ENCODE data around the gene TSR1.

Gene TSR1

GRCh38 chr17:2354311-2354710 lies 18.1 kb upstream of the TSR1 start:
- no peak for TF ChIP-seq CTCF (conservative IDR thresholded peaks at IDR 0.05; ENCODE audit: low read depth, low read length)
- no peak overlapping the region for H3K4me3 ChIP-seq (ENCODE audit: low read length)
- no peak for DNase-seq (ENCODE audit: low read depth)

GRCh38 chr17:2351269-2351668 lies 15.0 kb upstream of the TSR1 start:
- no peak overlapping the region for H3K4me3 ChIP-seq (ENCODE audit: low read length)
- no peak for TF ChIP-seq CTCF (conservative IDR thresholded peaks at IDR 0.05; ENCODE audit: low read depth, low read length)
- DNase-seq (ENCODE audit: low read depth): no peak

- no peak for TF ChIP-seq CTCF (conservative IDR thresholded peaks at IDR 0.05; ENCODE audit: low read depth, low read length)
- no peak overlapping the region for H3K4me3 ChIP-seq (ENCODE audit: low read length)
- DNase-seq (ENCODE audit: low read depth): peak; percentile 53
Measured at GRCh38 chr17:2347805-2348685, 11.8 kb upstream of the TSR1 start.

GRCh38 chr17:2346475-2346874 lies 10.2 kb upstream of the TSR1 start:
- H3K4me3 ChIP-seq (ENCODE audit: low read length): no peak overlapping the region
- TF ChIP-seq CTCF (conservative IDR thresholded peaks at IDR 0.05; ENCODE audit: low read depth, low read length): no peak
- DNase-seq (ENCODE audit: low read depth): no peak

GRCh38 chr17:2344528-2344927 lies 8.3 kb upstream of the TSR1 start:
- DNase-seq (ENCODE audit: low read depth): no peak
- TF ChIP-seq CTCF (conservative IDR thresholded peaks at IDR 0.05; ENCODE audit: low read depth, low read length): no peak
- no peak overlapping the region for H3K4me3 ChIP-seq (ENCODE audit: low read length)

- no peak for DNase-seq (ENCODE audit: low read depth)
- no peak for TF ChIP-seq CTCF (conservative IDR thresholded peaks at IDR 0.05; ENCODE audit: low read depth, low read length)
- H3K4me3 ChIP-seq (ENCODE audit: low read length): no peak overlapping the region
Measured at GRCh38 chr17:2343421-2343820, 7.2 kb upstream of the TSR1 start.

GRCh38 chr17:2338315-2338657 lies 2.0 kb upstream of the TSR1 start:
- DNase-seq (ENCODE audit: low read depth): peak; percentile 28
- no peak for TF ChIP-seq CTCF (conservative IDR thresholded peaks at IDR 0.05; ENCODE audit: low read depth, low read length)
- H3K4me3 ChIP-seq (ENCODE audit: low read length): peak overlapping the region; percentile 97

Measured in retinal pigment epithelial cell (primary cell).